Fibroblast of mammary gland (primary cell): ENCODE results near the gene PPIF.

ENCODE experiments used
- DNase-seq: peaks from one replicate; pipeline ENCODE4 v3.0.0-alpha.2; 2010; ENCODE audit warnings: low read depth
- H3K4me3 ChIP-seq: 2 replicates; pipeline ENCODE4 v1.5.1; 2011; ENCODE audit warnings: low read depth, mild to moderate bottlenecking, low read length, moderate library complexity; ENCODE audit not compliant: control insufficient read depth
- TF ChIP-seq, protein P1 (sequence below): conservative IDR thresholded peaks from 2 replicates; pipeline ENCODE4 v1.5.1; 2011; ENCODE audit warnings: low read depth, low read length, inconsistent platforms; ENCODE audit not compliant: control insufficient read depth, insufficient read depth

PPIF gene

DNA sequence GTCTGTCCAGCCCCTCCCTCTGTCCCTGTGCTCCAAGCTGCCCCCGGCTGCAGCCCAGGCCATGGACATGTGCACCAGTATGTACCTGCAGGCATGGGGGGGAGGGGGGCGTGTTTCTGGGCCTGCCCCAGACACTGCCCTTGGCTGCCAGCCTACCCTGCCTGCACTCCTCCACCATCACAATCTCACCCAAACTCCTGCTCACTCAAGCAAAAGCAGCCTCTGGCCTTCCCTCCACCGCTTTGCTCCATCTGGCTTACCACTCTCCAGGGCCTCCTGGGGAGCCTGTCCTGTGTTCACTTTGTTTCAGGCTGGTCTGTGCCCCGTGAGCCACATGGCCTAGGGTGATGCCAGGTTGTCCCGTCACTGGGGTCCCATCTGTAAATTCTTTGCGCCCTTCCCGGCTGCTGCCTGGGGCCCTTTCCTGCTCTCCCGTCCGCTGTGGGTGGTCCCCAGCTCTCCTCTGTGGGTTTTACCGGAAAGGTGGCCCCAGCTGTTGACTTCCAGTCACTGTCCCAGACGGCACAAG is 33.3 kb upstream of the PPIF start:
- DNase-seq: no peak
- H3K4me3 ChIP-seq: no peak overlapping the region
- TF ChIP-seq, protein P1, sequence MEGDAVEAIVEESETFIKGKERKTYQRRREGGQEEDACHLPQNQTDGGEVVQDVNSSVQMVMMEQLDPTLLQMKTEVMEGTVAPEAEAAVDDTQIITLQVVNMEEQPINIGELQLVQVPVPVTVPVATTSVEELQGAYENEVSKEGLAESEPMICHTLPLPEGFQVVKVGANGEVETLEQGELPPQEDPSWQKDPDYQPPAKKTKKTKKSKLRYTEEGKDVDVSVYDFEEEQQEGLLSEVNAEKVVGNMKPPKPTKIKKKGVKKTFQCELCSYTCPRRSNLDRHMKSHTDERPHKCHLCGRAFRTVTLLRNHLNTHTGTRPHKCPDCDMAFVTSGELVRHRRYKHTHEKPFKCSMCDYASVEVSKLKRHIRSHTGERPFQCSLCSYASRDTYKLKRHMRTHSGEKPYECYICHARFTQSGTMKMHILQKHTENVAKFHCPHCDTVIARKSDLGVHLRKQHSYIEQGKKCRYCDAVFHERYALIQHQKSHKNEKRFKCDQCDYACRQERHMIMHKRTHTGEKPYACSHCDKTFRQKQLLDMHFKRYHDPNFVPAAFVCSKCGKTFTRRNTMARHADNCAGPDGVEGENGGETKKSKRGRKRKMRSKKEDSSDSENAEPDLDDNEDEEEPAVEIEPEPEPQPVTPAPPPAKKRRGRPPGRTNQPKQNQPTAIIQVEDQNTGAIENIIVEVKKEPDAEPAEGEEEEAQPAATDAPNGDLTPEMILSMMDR: no peak

GRCh38 chr10:79314761-79315601 is 32.3 kb upstream of the PPIF start:
- H3K4me3 ChIP-seq: no peak overlapping the region
- TF ChIP-seq, protein P1: no peak
- DNase-seq: peak; percentile 18

DNA sequence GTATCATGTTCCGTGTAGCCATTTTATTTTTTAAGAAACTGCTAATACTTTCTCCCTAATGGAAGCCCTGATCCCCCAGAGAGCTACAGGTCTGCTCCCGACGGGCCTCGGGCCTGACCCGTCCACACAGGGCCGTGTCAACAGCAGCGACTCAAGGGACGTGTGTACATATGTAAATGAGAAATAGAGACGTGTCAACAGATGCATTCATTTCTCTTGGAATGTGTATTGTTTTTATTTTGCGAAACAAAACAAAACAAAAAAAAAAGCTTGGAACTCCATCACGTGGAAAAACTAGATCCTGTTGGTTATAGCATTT is 31.7 kb upstream of the PPIF start:
- DNase-seq: no peak
- H3K4me3 ChIP-seq: no peak overlapping the region
- TF ChIP-seq, protein P1: no peak

- no peak overlapping the region for H3K4me3 ChIP-seq
- DNase-seq: no peak
- TF ChIP-seq, protein P1: no peak
Observed at GRCh38 chr10:79316671-79317431, 30.4 kb upstream of the PPIF start.

GRCh38 chr10:79318369-79318768 is 28.9 kb upstream of the PPIF start:
- no peak for DNase-seq
- TF ChIP-seq, protein P1: no peak
- no peak overlapping the region for H3K4me3 ChIP-seq

DNA sequence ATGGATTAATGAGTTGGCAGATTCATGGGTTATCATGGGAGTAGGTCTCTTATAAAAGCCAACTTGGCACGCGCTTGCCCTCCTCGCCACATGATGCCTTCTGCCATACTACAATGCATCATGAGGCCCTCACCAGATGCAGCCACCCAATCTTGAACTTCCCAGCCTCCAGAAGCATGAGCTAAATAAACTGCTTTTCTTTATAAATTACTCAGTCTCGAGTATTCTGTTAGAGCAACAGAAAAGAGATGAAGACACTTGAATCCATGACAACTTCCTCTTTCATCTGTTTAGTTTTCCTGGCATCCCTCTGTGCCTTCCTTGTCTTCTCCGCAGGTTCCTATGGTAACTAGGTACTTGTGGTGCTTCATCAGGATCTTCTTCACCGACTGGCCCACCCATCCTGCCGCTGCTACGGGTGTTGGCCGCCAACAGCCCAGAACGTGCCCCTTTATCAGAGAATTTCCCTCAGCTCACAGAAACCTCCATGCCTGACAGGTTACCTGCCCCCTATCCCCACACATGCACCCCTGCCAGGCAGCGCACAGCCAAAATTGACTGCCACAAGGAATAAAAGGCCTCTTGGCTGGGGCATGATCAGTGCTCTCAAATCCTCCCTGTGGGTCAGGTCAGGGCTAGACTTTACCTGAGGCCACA is 28.0 kb upstream of the PPIF start:
- no peak overlapping the region for H3K4me3 ChIP-seq
- no peak for DNase-seq
- TF ChIP-seq, protein P1: no peak
